Parathyroid adenoma (tissue), 2 donors: Measurements from ENCODE around the gene APBA2.

Experiments
- H2AFZ ChIP-seq: fragments of 300-600 bp; sonication (generic); one replicate; pipeline ENCODE4 v1.7.0; 2017; ENCODE audit warnings: antibody characterized with exemption, mild to moderate bottlenecking
- H3K27ac ChIP-seq: fragments of 300-600 bp; sonication (generic); one replicate; pipeline ENCODE4 v1.7.0; 2017
- H3K27me3 ChIP-seq: fragments of 300-600 bp; sonication (generic); one replicate; pipeline ENCODE4 v1.7.0; 2017; ENCODE audit warnings: low read length; ENCODE audit not compliant: control insufficient read depth, insufficient read depth
- H3K36me3 ChIP-seq: fragments of 300-600 bp; sonication (generic); one replicate; pipeline ENCODE4 v1.7.0; 2017; ENCODE audit warnings: low read length; ENCODE audit not compliant: control insufficient read depth, insufficient read depth
- H3K4me1 ChIP-seq: fragments of 300-600 bp; sonication (generic); one replicate; pipeline ENCODE4 v1.7.0; 2017; ENCODE audit warnings: control low read depth
- H3K4me2 ChIP-seq: fragments of 300-600 bp; sonication (generic); one replicate; pipeline ENCODE4 v1.7.0; 2017; ENCODE audit warnings: low read length
- H3K4me3 ChIP-seq: fragments of 300-600 bp; sonication (generic); one replicate; pipeline ENCODE4 v1.7.0; 2017; ENCODE audit warnings: low read depth, low read length
- H3K79me2 ChIP-seq: fragments of 300-600 bp; sonication (generic); one replicate; pipeline ENCODE4 v1.7.0; 2017; ENCODE audit warnings: control low read depth
- H3K9ac ChIP-seq: fragments of 300-600 bp; sonication (generic); one replicate; pipeline ENCODE4 v1.7.0; 2017; ENCODE audit warnings: mild to moderate bottlenecking
- H3K9me3 ChIP-seq: fragments of 300-600 bp; sonication (generic); one replicate; pipeline ENCODE4 v1.7.0; 2017; ENCODE audit warnings: low read length; ENCODE audit not compliant: control insufficient read depth
- CTCF ChIP-seq: fragments of 300-600 bp; sonication (generic); IDR thresholded peaks from one replicate; pipeline ENCODE4 v1.7.0; 2017; ENCODE audit warnings: antibody characterized with exemption, mild to moderate bottlenecking
- donor health status: primary hyperparathyroidism.

APBA2 gene

DNA sequence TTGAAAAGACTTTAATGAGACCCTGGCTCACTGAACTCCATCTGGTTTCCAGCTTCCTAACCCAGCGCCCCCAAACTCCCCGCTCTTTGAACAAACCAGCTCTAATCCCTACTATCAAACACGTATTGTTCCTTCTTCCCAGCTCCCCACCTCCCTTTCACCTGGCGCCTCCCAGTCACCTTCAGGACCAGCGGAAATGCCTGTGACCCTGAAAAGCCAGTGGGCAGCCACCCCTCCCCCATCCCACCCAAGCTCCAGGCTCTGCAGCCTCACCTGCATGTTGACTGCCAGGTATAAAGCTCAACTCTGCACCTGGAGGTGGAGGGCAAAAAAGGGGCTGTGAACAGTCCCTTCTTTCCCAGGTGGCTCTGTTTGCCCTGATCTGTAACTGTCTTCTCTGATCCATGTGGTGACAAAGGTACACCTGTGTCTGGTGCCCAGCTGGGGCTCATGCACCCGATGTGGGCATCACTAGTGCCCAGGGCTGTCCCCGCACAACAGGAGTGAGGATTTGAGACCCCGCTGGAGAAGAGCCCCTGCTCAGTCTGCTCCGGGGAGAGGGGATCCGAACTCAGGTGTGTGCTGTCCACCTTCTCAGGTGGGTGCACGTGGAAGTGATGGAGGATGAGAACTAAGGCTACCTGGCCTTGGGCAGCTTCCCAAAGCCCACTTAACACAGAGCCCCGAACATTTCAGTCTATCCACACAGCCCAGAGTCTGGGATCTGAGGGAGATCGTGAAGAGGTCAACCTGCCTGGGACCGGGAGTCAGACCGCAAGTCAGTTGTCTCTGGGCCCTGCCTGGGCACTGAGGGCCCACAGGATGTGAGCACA lies 254.9 kb downstream of the APBA2 start:
- no peaks in the 10 kb centered on the region for H3K79me2 ChIP-seq
- no peak for TF ChIP-seq CTCF
- H2AFZ ChIP-seq, result no peak overlapping the region
- no peak overlapping the region for H3K27ac ChIP-seq
- H3K4me1 ChIP-seq, result no peaks in the 10 kb centered on the region
- no peaks in the 10 kb centered on the region for H3K27me3 ChIP-seq
- no peak overlapping the region for H3K4me3 ChIP-seq
- H3K36me3 ChIP-seq, result no peaks in the 10 kb centered on the region
- H3K4me2 ChIP-seq, result no peak overlapping the region
- H3K9me3 ChIP-seq, result no peaks in the 10 kb centered on the region
- H3K9ac ChIP-seq, result no peak overlapping the region

- TF ChIP-seq CTCF, result no peak
- Histone ChIP-seq H3K9ac (no peak overlapping the region), H2AFZ (no peak overlapping the region), H3K4me1 (no peaks in the 10 kb centered on the region), H3K79me2 (no peaks in the 10 kb centered on the region), H3K36me3 (no peaks in the 10 kb centered on the region), H3K4me2 (no peak overlapping the region), H3K27ac (no peak overlapping the region), H3K4me3 (no peak overlapping the region), H3K27me3 (no peaks in the 10 kb centered on the region), H3K9me3 (no peaks in the 10 kb centered on the region)
Measured at GRCh38 chr15:29141308-29142128, 255.7 kb downstream of the APBA2 start.

DNA sequence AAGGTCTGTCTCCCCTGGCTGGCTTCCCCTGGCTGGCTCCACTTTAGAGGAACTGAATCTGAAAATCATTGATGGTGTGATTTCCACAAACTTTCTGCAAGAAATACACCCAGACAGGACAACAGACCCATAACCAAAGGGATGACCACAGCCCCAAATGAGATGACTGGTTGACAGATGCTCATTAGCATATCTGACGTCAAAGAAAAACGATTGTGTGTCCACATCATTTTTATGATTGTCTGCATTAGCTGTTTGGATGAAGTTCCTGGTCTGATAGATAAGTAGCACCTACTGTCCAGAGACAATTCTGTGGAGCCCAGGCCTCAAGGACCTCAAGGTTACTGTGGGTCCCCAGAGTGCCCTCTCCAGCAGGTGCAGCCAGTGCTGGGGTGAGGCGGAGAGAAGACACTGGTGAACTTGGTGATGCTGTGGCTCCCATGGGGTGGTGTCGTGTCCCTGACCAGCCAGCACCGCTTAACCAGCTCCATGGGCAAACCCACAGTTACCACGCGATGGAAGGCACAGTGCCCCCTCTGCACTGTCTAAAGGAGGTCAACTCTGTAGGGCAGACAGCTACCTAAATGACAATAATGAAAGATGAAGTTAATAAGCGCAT lies 256.5 kb downstream of the APBA2 start:
- no peak overlapping the region for H3K9ac ChIP-seq
- H2AFZ ChIP-seq, result no peak overlapping the region
- TF ChIP-seq CTCF, result no peak
- no peaks in the 10 kb centered on the region for H3K4me1 ChIP-seq
- no peaks in the 10 kb centered on the region for H3K27me3 ChIP-seq
- H3K79me2 ChIP-seq, result no peaks in the 10 kb centered on the region
- H3K4me2 ChIP-seq, result no peak overlapping the region
- H3K36me3 ChIP-seq, result no peaks in the 10 kb centered on the region
- H3K4me3 ChIP-seq, result no peak overlapping the region
- no peaks in the 10 kb centered on the region for H3K9me3 ChIP-seq
- no peak overlapping the region for H3K27ac ChIP-seq

DNA sequence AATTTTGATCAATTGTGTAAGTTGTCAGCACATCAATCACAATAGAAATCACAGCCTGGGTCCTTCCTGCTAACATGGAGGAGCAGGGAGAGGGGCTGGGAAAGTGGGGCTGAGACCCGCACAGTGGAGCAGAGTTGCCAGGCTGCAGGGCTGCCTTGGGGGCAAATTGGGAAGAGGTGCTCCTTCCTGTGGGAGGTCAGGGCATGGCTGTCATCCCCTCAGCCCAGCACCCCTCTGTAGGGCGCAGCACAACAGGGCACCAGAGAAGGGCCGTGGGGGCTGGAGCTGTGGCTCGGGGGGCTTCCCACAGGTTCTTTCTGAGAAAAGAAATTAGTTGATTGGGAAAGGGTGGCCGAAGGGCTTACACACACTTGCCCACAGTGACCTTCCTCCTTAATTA lies 257.5 kb downstream of the APBA2 start:
- Histone ChIP-seq H3K27ac (no peak overlapping the region), H3K4me1 (no peaks in the 10 kb centered on the region), H3K9ac (no peak overlapping the region), H3K27me3 (no peaks in the 10 kb centered on the region), H3K9me3 (no peaks in the 10 kb centered on the region), H3K4me2 (no peak overlapping the region), H3K79me2 (no peaks in the 10 kb centered on the region), H3K4me3 (no peak overlapping the region), H3K36me3 (no peaks in the 10 kb centered on the region), H2AFZ (no peak overlapping the region)
- TF ChIP-seq CTCF, result no peak
